HG03558 (cell line): ENCODE measurements around the gene MLANA.
"Not testable (repeated sequence)": the region's sequence is repeated elsewhere in the genome, so short reads cannot be mapped to it uniquely, and the experiment has no call there.

Source experiments
- ATAC-seq: cut with Tn5 transposase; IDR thresholded peaks from one replicate; pipeline ENCODE4 v1.9.1; 2021; ENCODE audit warnings: moderate number of reproducible peaks; ENCODE audit not compliant: unreplicated experiment; ENCODE audit errors: extremely low read depth

MLANA gene

GRCh38 chr9:5869315-5870019 lies 21.2 kb upstream of the MLANA start:
- ATAC-seq: no peak

DNA sequence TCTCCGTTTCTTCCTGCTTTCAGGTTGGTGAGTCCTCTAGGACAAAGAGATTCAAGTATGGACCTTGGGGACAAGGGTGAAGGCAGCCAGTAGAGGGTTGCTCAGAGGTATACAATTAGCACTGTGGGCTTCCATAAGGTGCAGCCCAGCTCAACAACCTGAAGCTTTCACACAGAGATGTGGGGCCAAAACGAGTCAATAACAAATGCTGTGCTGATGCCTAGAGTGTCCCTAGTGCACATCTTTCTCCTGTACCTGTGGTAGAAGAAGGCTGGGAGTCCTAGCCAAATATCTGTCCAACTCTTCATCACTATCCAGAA lies 20.7 kb upstream of the MLANA start:
- no peak for ATAC-seq

- ATAC-seq: no peak
Observed at GRCh38 chr9:5870691-5871090, 20.0 kb upstream of the MLANA start.

DNA sequence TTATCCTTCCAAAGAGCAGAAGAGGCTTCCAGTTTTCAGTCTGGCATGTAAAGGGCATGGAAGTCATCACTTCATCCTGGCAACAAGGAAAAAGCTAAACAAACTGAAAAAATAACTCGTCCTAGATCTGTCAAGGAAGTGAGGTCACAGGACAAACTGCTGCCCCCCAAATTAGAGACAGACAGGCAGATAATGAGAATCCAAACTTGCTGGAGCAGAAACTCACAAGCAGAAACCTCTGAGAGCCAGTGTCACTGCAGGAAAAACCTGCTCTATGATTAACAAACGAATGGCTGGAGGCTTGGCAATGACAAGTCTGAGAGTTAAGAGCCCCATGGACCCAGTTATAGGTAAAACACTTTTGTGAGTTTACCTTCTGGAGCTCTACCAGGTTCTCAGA lies 18.9 kb upstream of the MLANA start:
- no peak for ATAC-seq

GRCh38 chr9:5872511-5872910 lies 18.2 kb upstream of the MLANA start:
- no peak for ATAC-seq

- no peak for ATAC-seq
Observed at GRCh38 chr9:5873439-5873838, 17.2 kb upstream of the MLANA start.

- no peak for ATAC-seq
Observed at GRCh38 chr9:5874048-5874447, 16.6 kb upstream of the MLANA start.

GRCh38 chr9:5876026-5876425 lies 14.7 kb upstream of the MLANA start:
- ATAC-seq: no peak

DNA sequence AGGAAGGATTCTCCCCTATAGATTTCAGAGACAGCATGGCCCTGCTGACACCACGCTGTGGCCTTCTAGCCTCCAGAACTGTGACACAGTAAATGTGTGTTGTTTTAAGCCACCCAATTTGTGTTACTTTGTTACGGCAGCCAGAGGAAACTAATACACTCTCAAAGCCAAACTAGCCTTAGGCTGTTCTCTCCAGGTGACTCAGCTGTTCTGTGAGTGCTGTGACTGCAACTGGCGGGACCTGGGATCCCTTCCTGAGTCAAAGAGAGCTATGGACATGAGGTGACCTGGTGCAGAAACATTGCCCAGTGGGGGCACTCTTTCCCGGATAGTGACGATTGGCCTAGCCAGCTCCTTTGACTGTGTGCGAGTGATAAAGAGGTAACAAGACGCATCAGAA lies 14.0 kb upstream of the MLANA start:
- ATAC-seq: no peak

- ATAC-seq: no peak
Observed at GRCh38 chr9:5879419-5880181, 11.1 kb upstream of the MLANA start.

DNA sequence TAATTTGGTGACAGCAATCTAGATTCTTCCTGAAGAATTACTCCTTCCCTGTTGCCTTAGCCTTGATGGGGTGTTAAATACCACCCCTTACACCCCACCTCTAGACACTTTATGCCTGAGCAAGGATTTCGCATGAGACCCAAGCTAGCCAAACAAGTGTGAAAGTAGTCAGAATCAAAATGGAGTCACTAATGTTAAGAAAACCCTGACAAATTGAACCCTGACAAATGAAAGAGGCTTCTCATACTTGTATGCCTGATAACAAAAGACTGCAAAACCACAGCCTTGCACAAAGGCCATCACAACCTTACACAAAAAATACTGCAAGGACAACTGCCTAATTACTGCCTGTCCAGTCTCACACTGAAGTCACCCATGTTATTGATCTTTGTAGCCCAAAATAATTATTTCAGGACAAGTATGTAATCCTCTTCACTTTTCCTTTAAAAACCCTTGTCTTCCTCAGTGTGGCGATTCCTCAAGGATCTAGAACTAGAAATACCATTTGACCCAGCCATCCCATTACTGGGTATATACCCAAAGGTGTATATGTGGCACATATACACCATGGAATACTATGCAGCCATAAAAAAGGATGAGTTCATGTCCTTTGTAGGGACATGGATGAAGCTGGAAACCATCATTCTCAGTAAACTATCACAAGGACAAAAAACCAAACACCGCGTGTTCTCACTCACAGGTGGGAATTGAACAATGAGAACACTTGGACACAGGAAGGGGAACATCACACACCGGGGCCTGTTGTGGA lies 8.3 kb upstream of the MLANA start:
- ATAC-seq: not testable (repeated sequence)

DNA sequence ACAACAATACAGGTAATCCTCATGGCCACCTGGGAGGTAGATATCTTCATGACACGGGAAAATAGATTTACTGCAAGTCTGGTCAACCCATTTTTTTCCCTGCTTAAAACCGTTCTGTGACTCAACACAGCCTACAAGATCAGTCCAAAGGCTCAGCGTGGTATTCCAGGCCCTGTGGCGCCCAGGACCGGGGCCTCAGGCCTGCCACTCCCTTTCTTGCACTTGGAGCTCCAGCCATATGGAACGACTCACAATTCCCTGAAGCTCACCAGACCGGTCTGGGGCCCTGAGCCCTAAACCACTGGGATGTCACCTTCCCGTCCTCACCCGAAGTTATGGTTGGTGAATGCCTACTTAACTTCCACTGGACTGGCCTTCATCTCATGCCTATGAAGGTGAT lies 6.5 kb upstream of the MLANA start:
- no peak for ATAC-seq

GRCh38 chr9:5886114-5886939 lies 4.4 kb upstream of the MLANA start:
- ATAC-seq: peak; percentile 62

GRCh38 chr9:5892456-5893133 lies 1.9 kb downstream of the MLANA start:
- no peak for ATAC-seq

DNA sequence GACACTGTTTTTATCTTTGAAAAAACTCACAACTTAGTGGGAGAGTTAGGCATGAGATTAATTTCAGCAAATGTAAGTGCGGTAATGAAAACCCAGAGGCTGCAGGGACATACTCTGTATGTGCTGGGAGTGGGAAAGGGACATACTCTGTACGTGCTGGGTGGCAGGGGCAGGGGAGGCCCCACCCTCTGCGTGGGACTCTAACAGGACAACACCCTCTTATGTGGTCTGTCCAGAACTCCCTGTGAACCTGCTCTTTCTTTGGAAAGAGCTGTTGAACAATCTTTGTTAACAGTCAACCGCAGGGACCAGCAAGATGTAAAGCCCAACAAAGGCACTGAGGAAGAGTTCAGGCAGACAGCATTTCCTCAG lies 2.4 kb downstream of the MLANA start:
- no peak for ATAC-seq

DNA sequence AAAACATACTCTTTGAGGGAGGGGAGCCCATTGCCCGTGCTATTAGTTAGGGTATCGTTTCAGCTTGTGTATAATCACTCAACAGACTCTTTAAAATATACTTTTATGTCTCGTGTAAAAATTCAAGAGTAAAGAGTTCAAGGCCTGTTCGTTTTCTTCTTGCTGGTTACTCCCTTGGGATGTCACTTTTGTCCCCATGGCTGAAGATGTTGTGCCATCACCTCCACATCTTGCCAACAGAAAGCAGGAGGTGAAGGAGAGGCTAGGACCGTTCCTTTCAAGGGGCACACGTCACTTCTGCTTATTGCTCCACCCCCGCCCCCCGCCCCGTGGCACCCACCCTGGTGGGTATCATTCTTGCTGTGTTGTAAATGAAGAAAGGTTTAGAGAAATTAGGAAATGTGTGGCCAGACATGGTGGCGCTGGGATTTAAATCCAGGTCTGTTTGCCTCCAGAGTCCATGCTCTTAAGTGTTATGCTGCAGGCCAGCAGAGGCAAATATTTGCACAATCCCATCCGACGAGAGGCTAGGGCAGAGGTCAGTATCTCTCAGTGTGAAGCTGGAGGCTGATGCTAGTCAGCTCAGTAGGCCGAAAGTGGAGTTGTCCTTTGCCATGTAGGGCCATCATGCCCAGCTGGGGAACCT lies 3.0 kb downstream of the MLANA start:
- no peak for ATAC-seq

DNA sequence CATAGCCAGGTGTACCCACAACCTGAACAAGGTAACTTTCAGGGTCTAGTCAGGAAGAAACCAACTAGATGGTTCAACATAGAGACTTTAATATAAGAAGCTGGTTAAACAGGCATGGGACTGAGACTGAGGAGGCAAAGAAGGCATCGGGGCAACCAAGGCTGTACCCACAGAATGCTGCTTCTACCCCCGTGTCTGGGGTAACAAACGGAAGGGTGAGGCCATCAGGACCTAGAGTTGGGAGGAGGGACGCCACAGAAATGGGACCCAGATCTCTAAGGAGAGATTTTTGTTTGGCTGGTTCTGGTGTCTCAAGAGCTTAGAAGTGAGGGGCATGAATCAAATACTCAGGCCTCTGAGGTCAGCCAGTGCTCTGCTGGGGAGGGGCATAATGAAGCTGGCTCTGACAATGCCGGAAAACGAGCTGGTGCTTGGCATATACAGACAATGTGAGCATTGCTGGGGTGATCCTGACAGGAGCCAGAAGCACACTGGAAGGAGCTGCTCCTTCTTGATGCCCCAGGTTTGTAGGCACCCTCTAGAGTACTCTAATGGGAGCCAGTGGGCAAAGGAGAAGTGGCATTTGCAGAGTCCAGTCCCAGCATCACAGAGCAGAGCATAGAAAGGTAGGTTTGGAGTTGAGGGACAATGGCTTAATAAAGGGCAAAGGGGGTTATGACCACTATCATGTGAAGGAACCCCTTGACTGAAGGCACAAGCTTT lies 3.7 kb downstream of the MLANA start:
- ATAC-seq: no peak

DNA sequence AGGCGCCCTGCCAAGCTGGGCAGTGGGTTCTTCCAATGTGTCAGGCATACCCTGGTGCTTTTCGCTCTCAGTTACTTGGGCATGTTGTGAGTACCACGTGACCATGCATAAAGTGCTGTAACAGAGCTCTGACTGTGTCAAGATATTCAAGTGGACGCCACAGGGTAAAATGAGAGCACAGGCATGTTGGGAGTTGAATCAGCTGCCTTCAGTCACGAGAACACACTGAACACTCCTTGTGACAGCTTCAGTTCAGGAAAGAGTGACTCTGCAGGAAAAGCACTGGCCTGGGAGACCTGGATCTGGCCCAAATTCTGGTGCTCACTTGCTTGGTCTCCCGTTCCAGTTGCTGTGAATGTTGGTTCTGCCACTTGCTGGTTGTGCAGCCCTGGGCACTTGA lies 5.1 kb downstream of the MLANA start:
- ATAC-seq: no peak

DNA sequence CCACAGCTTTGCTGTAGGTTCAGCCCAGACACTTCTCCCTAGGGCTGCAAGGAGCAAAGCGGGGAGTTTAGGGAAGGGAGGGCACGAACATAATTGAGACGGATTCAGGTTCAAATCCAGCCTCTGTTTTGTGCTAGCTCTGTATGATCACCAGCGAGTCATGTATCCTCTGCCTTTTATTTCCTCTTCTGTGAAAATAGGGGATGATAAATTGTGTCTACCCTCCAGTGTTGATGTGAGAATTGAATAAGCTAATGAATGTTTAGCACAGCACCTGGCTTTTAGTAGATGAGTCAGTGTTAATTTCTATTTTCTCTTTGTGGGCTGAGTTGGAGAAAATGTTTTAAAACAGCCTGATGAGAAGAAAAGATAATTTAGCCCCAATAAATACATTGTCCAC lies 6.2 kb downstream of the MLANA start:
- ATAC-seq: no peak
